ENCODE measurements around the gene PPP2R2C. TPM values are rescaled to one million over a fixed set of nuclear protein-coding genes. Genes with fewer than 3 reads are reported as not detected.

Gene PPP2R2C
- total RNA-seq, 1 donor from 2014 or later, result 10.8 TPM

DNA sequence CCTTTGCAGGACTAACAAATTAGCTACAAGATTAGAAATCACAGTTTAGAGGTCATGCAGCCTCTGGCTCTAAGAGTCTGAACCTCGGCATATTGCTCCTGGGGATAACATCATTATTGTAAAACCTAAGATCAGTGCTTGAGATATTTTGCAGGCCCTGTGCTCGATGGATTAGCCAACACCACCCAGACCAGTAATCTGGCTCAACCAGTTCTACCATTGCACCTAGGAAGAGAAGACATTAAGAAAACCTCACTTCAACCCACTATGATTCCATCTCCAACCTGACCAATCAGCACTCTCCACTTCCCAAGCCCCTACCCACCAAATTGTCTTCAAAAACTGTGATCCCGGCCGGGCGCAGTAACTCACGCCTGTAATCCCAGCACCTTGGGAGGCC lies 159.2 kb downstream of the PPP2R2C start:
- H3K4me3 Mint-ChIP-seq, result peak overlapping the region; percentile 66
- peaks cover 18% of the 10 kb centered on the region for H3K27me3 Mint-ChIP-seq
- TF ChIP-seq, protein P1, sequence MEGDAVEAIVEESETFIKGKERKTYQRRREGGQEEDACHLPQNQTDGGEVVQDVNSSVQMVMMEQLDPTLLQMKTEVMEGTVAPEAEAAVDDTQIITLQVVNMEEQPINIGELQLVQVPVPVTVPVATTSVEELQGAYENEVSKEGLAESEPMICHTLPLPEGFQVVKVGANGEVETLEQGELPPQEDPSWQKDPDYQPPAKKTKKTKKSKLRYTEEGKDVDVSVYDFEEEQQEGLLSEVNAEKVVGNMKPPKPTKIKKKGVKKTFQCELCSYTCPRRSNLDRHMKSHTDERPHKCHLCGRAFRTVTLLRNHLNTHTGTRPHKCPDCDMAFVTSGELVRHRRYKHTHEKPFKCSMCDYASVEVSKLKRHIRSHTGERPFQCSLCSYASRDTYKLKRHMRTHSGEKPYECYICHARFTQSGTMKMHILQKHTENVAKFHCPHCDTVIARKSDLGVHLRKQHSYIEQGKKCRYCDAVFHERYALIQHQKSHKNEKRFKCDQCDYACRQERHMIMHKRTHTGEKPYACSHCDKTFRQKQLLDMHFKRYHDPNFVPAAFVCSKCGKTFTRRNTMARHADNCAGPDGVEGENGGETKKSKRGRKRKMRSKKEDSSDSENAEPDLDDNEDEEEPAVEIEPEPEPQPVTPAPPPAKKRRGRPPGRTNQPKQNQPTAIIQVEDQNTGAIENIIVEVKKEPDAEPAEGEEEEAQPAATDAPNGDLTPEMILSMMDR (conservative IDR thresholded peaks at IDR 0.05), result no peak
- no peak for DNase-seq (ENCODE audit: extremely low spot score, unreplicated experiment)
- peaks cover 6% of the 10 kb centered on the region for H3K4me1 Mint-ChIP-seq (ENCODE audit: unreplicated experiment)
- peaks cover 10% of the 10 kb centered on the region for H3K9me3 Mint-ChIP-seq
- H3K36me3 Mint-ChIP-seq, result peaks cover 4% of the 10 kb centered on the region
- H3K27ac Mint-ChIP-seq, result peak overlapping the region; percentile 88

DNA sequence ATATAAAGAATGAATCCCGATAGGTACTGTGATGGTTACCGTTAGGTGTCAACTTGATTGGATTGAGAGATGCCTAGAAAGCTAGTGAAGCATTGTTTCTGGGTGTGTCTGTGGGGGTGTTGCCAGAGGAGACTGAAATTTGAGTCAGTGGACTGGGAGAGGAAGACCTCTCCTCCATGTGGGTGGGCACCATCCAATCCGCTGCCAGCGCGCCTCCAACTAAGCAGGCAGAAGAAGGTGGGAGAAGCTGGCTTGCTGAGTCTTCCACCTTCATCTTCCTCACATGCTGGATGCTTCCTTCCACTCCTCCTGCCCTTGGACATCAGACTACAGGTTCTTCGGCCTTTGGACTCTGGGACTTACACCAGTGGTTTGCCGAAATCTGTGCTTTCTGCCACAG lies 162.6 kb downstream of the PPP2R2C start:
- H3K27me3 Mint-ChIP-seq, result peaks cover 21% of the 10 kb centered on the region
- H3K9me3 Mint-ChIP-seq, result peaks cover 10% of the 10 kb centered on the region
- no peak for DNase-seq (ENCODE audit: extremely low spot score, unreplicated experiment)
- H3K4me3 Mint-ChIP-seq, result peak overlapping the region; percentile 81
- H3K36me3 Mint-ChIP-seq, result peaks cover 4% of the 10 kb centered on the region
- H3K27ac Mint-ChIP-seq, result no peak overlapping the region
- peaks cover 9% of the 10 kb centered on the region for H3K4me1 Mint-ChIP-seq (ENCODE audit: unreplicated experiment)
- TF ChIP-seq, protein P1 (conservative IDR thresholded peaks at IDR 0.05), result no peak

DNA sequence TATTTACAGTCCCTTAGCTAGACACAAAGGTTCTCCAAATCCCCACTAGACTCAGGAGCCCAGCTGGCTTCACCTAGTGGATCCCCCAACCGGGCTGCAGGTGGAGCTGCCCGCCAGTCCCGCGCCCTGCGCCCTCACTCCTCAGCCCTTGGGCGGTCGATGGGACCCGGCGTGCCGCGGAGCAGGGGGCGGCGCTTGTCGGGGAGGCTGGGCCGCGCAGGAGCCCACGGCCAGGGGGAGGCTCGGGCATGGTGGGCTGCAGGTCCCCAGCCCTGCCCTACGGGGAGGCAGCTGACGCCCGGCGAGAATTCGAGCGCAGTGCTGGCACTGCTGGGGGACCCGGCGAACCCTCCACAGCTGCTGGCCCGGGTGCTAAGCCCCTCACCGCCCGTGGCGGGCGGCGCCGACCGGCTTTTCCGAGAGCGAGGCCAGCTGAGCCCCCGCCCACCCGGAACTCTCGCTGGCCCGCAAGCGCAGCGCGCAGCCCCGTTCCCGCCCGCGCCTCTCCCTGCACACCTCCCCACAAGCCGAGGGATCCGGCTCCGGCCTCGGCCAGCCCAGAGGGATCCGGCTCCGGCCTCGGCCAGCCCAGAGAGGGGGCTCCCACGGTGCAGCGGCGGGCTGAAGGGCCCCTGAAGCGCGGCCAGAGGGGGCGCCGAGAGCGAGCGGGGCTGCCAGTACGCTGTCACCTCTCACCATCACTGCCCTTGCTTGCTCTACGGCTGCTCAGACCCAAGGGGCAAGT lies 163.3 kb downstream of the PPP2R2C start:
- H3K27ac Mint-ChIP-seq, result no peak overlapping the region
- peaks cover 10% of the 10 kb centered on the region for H3K9me3 Mint-ChIP-seq

DNA sequence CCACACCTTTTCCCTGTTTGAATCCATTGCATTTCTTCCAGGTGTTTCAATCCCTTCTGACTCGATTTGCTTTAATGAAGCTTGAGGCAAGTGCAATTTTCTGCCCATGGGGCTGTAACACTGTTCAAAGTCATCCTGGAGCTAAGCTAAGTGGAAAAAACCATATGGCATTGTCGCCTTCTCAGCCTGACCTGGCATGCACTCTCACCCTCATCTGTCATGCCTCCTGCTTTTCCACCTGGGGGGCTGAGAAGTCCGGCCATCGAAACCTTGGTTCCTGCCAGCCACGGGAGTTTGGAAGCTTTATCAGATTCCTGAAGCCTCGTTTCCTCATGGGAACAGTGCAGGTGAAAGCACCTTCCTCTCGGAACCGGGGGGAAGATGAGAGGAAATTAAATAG lies 164.5 kb downstream of the PPP2R2C start:
- Mint-ChIP-seq H3K9me3 (peaks cover 4% of the 10 kb centered on the region), H3K27me3 (peaks cover 18% of the 10 kb centered on the region), H3K4me3 (no peak overlapping the region), H3K27ac (peak overlapping the region; percentile 51), H3K4me1 (ENCODE audit: unreplicated experiment) (peaks cover 4% of the 10 kb centered on the region), H3K36me3 (no peaks in the 10 kb centered on the region)
- TF ChIP-seq, protein P1 (conservative IDR thresholded peaks at IDR 0.05), result no peak
- no peak for DNase-seq (ENCODE audit: extremely low spot score, unreplicated experiment)

More for the DNA sequence above, 163.3 kb downstream of the PPP2R2C start:
- Mint-ChIP-seq H3K4me3 (peak overlapping the region; percentile 81), H3K27me3 (peaks cover 21% of the 10 kb centered on the region), H3K36me3 (peaks cover 4% of the 10 kb centered on the region), H3K4me1 (ENCODE audit: unreplicated experiment) (peaks cover 9% of the 10 kb centered on the region)
- TF ChIP-seq, protein P1 (conservative IDR thresholded peaks at IDR 0.05), result no peak
- no peak for DNase-seq (ENCODE audit: extremely low spot score, unreplicated experiment)

DNA sequence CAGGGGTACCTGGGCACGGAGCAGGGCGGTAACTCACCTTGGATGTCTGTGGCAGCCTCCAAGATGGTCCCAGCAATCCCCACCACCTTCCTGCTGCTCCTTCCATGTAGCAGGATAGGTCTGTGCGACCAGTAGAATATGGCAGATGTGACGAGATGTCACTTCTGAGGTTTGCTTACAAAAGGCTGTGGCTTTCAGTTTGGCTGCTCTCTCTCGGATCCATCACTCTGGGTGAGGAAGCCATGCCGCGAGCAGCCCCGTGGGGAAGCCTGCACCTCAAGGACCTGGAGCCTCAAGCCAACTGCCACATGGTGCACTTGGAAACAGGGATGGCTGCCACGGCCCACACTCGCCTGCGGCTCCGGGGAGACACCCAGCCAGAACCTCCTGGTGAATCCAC lies 165.2 kb downstream of the PPP2R2C start:
- Mint-ChIP-seq H3K9me3 (peaks cover 4% of the 10 kb centered on the region), H3K27ac (no peak overlapping the region), H3K4me3 (no peak overlapping the region), H3K4me1 (ENCODE audit: unreplicated experiment) (peaks cover 4% of the 10 kb centered on the region), H3K36me3 (peaks cover 3% of the 10 kb centered on the region), H3K27me3 (peaks cover 18% of the 10 kb centered on the region)
- DNase-seq (ENCODE audit: extremely low spot score, unreplicated experiment), result no peak
- TF ChIP-seq, protein P1 (conservative IDR thresholded peaks at IDR 0.05), result no peak
